ENCODE results near the gene SHMT2. TPM values are rescaled to one million over a fixed set of nuclear protein-coding genes. Genes with fewer than 3 reads are reported as not detected.

SHMT2 gene
- total RNA-seq, 2 donors from 2014 or later: 47.7 to 77.5 TPM

- H3K4me1 ChIP-seq: peaks cover 32% of the 10 kb centered on the region
- ATAC-seq (no peak), DNase-seq (no peak)
- no peak for TF ChIP-seq CTCF (IDR thresholded peaks at IDR 0.05)
- no peak for TF ChIP-seq POLR2A (IDR thresholded peaks at IDR 0.05)
- no peaks in the 10 kb centered on the region for H3K9me3 ChIP-seq
- intact Hi-C loops (cut with DNase I): no loop called here
- H3K36me3 ChIP-seq (replicated peaks in 1 of 2; ENCODE audit: insufficient read depth in 1 of 2, low read depth in 2 of 2): no peaks in the 10 kb centered on the region
- H3K27ac ChIP-seq: no peak overlapping the region
- peaks cover 0 to 17% of the 10 kb centered on the region in 2 donors for H3K27me3 ChIP-seq
- no peak overlapping the region for H3K4me3 ChIP-seq
- 27 to 35% methylated on average over 27 to 28 of the region's 35 CpGs for WGBS, 2 donors
These were observed 2.8 kb upstream of the SHMT2 start for GRCh38 chr12:57226588-57227314.

- TF ChIP-seq CTCF (IDR thresholded peaks at IDR 0.05) (no peak), POLR2A (IDR thresholded peaks at IDR 0.05) (no peak)
- Histone ChIP-seq H3K4me3 (no peak overlapping the region), H3K36me3 (replicated peaks in 1 of 2; ENCODE audit: insufficient read depth in 1 of 2, low read depth in 2 of 2) (peaks cover 0 to 4% of the 10 kb centered on the region in 2 donors), H3K9me3 (no peaks in the 10 kb centered on the region), H3K4me1 (peaks cover 35% of the 10 kb centered on the region), H3K27ac (no peak overlapping the region), H3K27me3 (peaks cover 0 to 11% of the 10 kb centered on the region in 2 donors)
- intact Hi-C loops (cut with DNase I): no loop called here
- ATAC-seq (no peak), DNase-seq (no peak)
- WGBS, 2 donors: 64 to 84% methylated on average over 7 to 8 of the region's 8 CpGs
These were observed 2.0 kb upstream of the SHMT2 start for GRCh38 chr12:57227315-57228115.

GRCh38 chr12:57229046-57229633 is 371 bp upstream of the SHMT2 start:
- peaks cover 0 to 8% of the 10 kb centered on the region in 2 donors for H3K27me3 ChIP-seq
- intact Hi-C loops (cut with DNase I): no loop called here
- WGBS, 2 donors: 9 to 11% methylated on average over 9 of the region's 9 CpGs
- ATAC-seq (no peak), DNase-seq (no peak)
- peaks cover 8 to 12% of the 10 kb centered on the region in 2 donors for H3K36me3 ChIP-seq (replicated peaks in 1 of 2; ENCODE audit: insufficient read depth in 1 of 2, low read depth in 2 of 2)
- H3K4me3 ChIP-seq: no peak overlapping the region
- H3K9me3 ChIP-seq: no peaks in the 10 kb centered on the region
- TF ChIP-seq CTCF (IDR thresholded peaks at IDR 0.05) (peak in 2 of 7 experiments; percentile 9 to 26), POLR2A (IDR thresholded peaks at IDR 0.05) (no peak)
- H3K27ac ChIP-seq: peak overlapping the region in 2 of 4 donors; percentile 66 to 72
- H3K4me1 ChIP-seq: peaks cover 35% of the 10 kb centered on the region

GRCh38 chr12:57230381-57231155 is 1.1 kb downstream of the SHMT2 start:
- DNase-seq (peak in 1 of 4 donors; percentile 37), ATAC-seq (no peak)
- Histone ChIP-seq H3K4me3 (peak overlapping the region in 1 of 2 donors; percentile 32), H3K36me3 (replicated peaks in 1 of 2; ENCODE audit: insufficient read depth in 1 of 2, low read depth in 2 of 2) (peaks cover 8 to 12% of the 10 kb centered on the region in 2 donors), H3K4me1 (peaks cover 29% of the 10 kb centered on the region), H3K27me3 (no peaks in the 10 kb centered on the region), H3K27ac (peak overlapping the region in 3 of 4 donors; percentile 12 to 72 (median 66)), H3K9me3 (no peaks in the 10 kb centered on the region)
- 30 to 35% methylated on average over 10 of the region's 10 CpGs for WGBS, 2 donors
- intact Hi-C loops (cut with DNase I): no loop called here
- TF ChIP-seq POLR2A (IDR thresholded peaks at IDR 0.05): no peak
- no peak for TF ChIP-seq CTCF (IDR thresholded peaks at IDR 0.05)
